HCT116 (cell line): ENCODE results near the gene CROCC. TPM values are rescaled to one million over a fixed set of nuclear protein-coding genes. Genes with fewer than 3 reads are reported as not detected.
"Not testable (repeated sequence)": the region's sequence is repeated elsewhere in the genome, so short reads cannot be mapped to it uniquely, and the experiment has no call there.

Experiments used
- ATAC-seq: fragments of 200-7000 bp; cut with Tn5 transposase; 2 replicates; pipeline ENCODE4 v1.9.1; 2020; ENCODE audit warnings: mild to moderate bottlenecking, moderate library complexity
- BruUV-seq: library from RNA; stranded (reverse); fragments of 400-500 nt; replicated peaks from 2 replicates; lab custom pipeline; 2021; lab: Mats Ljungman, UMichigan
- CTCF ChIA-PET: fragments of 300-600 bp; sonication (Branson Sonifier 250); formaldehyde crosslinking; loops from one replicate; lab custom pipeline; 2021; ENCODE audit warnings: antibody characterized with exemption; lab: Charles Lee
- POLR2A ChIA-PET: fragments of 300-600, 350-600 bp; sonication (Branson Sonifier 250); formaldehyde crosslinking; loops from one replicate; lab custom pipeline; 2021; ENCODE audit warnings: antibody characterized with exemption; lab: Charles Lee
- RAD21 ChIA-PET, 2 experiments: fragments of 300-600 bp; sonication (Branson Sonifier 250); formaldehyde crosslinking; loops; one replicate each; lab custom pipeline; 2023; ENCODE audit warnings: low total read pairs in 2 of 2; ENCODE audit not compliant: uncharacterized antibody in 2 of 2, unreplicated experiment in 2 of 2, low non-redundant PET in 1 of 2; lab: Charles Lee
- DNase-seq: peaks from one replicate; pipeline ENCODE4 v3.0.0-alpha.2; 2010; ENCODE audit warnings: low read depth, low spot score
- H2AFZ ChIP-seq: fragments of 200-600 bp; shearing (Covaris generic), sonication (generic); 2 replicates; pipeline ENCODE4 v1.6.1; 2017; ENCODE audit warnings: low read depth, mixed run types, mixed read lengths, antibody characterized with exemption, low read length; ENCODE audit not compliant: poor library complexity, severe bottlenecking
- H3K27ac ChIP-seq: 2 replicates; pipeline ENCODE4 v1.5.1; 2012; ENCODE audit warnings: low read depth, low read length
- H3K27me3 ChIP-seq: fragments of 200-600 bp; sonication (generic); 2 replicates; pipeline ENCODE4 v1.6.1; 2016; ENCODE audit warnings: mixed run types, low read length, mixed read lengths; ENCODE audit not compliant: insufficient read depth
- H3K36me3 ChIP-seq, 2 experiments: fragments of 200-500 bp in 1 of 2; fragments of 200-600 bp in 1 of 2; sonication (Bioruptor generic) in 1 of 2; sonication (generic) in 1 of 2; 2 replicates each; pipeline versions ENCODE4 v1.5.1 to v1.6.1; 2014 to 2016; ENCODE audit warnings: low read length in 2 of 2, inconsistent platforms in 1 of 2, mixed read lengths in 1 of 2, mixed run types in 1 of 2; ENCODE audit not compliant: insufficient read depth in 2 of 2, control insufficient read depth in 1 of 2
- H3K4me1 ChIP-seq, 2 experiments: fragments of 200-600 bp in 1 of 2; sonication (generic) in 1 of 2; 2 replicates each; pipeline versions ENCODE4 v1.5.1 to v1.6.1; 2012 to 2017; ENCODE audit warnings: low read length in 2 of 2, inconsistent platforms in 1 of 2, mild to moderate bottlenecking in 1 of 2, mixed read lengths in 1 of 2, mixed run types in 1 of 2, moderate library complexity in 1 of 2; ENCODE audit not compliant: insufficient read depth in 2 of 2, control insufficient read depth in 1 of 2
- H3K4me2 ChIP-seq: fragments of 200-600 bp; sonication (generic); 2 replicates; pipeline ENCODE4 v1.6.1; 2017; ENCODE audit warnings: mixed run types, low read length, mixed read lengths
- H3K4me3 ChIP-seq, 2 experiments: fragments of 200-600 bp in 1 of 2; sonication (generic) in 1 of 2; replicated peaks in 1 of 2; 2 replicates each; pipeline ENCODE4 v1.5.1; 2011 to 2016; ENCODE audit warnings: low read length in 2 of 2, control low read depth in 1 of 2, low read depth in 1 of 2, mild to moderate bottlenecking in 1 of 2, mixed read lengths in 1 of 2, mixed run types in 1 of 2
- H3K79me2 ChIP-seq: fragments of 200-600 bp; sonication (generic); 2 replicates; pipeline ENCODE4 v1.6.1; 2017; ENCODE audit warnings: mild to moderate bottlenecking, mixed run types, low read length, moderate library complexity, mixed read lengths; ENCODE audit not compliant: insufficient read depth
- H3K9ac ChIP-seq: fragments of 200-600 bp; sonication (generic); 2 replicates; pipeline ENCODE4 v1.6.1; 2016; ENCODE audit warnings: low read length, mixed read lengths
- H3K9me2 ChIP-seq: fragments of 200-600 bp; sonication (generic), shearing (Covaris generic); 2 replicates; pipeline ENCODE4 v1.6.1; 2017; ENCODE audit warnings: mixed run types, mild to moderate bottlenecking, moderate library complexity; ENCODE audit not compliant: insufficient read depth
- H3K9me3 ChIP-seq, 2 experiments: fragments of 200-500 bp in 1 of 2; fragments of 200-600 bp in 1 of 2; sonication (Bioruptor generic) in 1 of 2; sonication (generic) in 1 of 2; 2 replicates each; pipeline ENCODE4 v1.6.1; 2014 to 2017; ENCODE audit warnings: low read length in 2 of 2, mixed read lengths in 2 of 2, inconsistent platforms in 1 of 2, low read depth in 1 of 2, mild to moderate bottlenecking in 1 of 2, mixed run types in 1 of 2, moderate library complexity in 1 of 2; ENCODE audit not compliant: control insufficient read depth in 1 of 2, insufficient read depth in 1 of 2
- H4K20me1 ChIP-seq: fragments of 200-600 bp; sonication (generic), shearing (Covaris generic); 2 replicates; pipeline ENCODE4 v1.6.1; 2017; ENCODE audit warnings: mixed run types, mild to moderate bottlenecking, moderate library complexity; ENCODE audit not compliant: insufficient read depth
- MAX ChIP-seq: IDR thresholded peaks from 2 replicates; pipeline ENCODE4 v1.6.1; 2012
- intact Hi-C: fragments of 100-400 bp; cut with micrococcal nuclease; formaldehyde crosslinking; loops from 2 replicates; pipeline ENCODE4 v1.10.0; 2022
- total RNA-seq: library from RNA; stranded (reverse); gene quantifications from one replicate; pipeline ENCODE4 v1.2.1, GENCODE V29; 2021; ENCODE audit not compliant: unreplicated experiment

CROCC gene
- total RNA-seq, 1 experiment from 2014 or later: 30.1 TPM

- peak; percentile 61 for TF ChIP-seq MAX
- H3K79me2 ChIP-seq, CTCF ChIA-PET, H3K9me2 ChIP-seq, H4K20me1 ChIP-seq, intact Hi-C loops, H3K9me3 ChIP-seq, DNase-seq, RAD21 ChIA-PET, H3K27me3 ChIP-seq, ATAC-seq, H3K36me3 ChIP-seq: not testable (repeated sequence)
- Histone ChIP-seq H3K9ac (0 out of 2 replicates have a peak overlapping the region, but pooled peaks have one; percentile 36), H2AFZ (peak overlapping the region; percentile 16), H3K4me2 (peak overlapping the region; percentile 58), H3K27ac (peak overlapping the region; percentile 57), H3K4me3 (peak overlapping the region in 1 of 2 experiments; percentile 15; a peak in 1 of 4 replicates), H3K4me1 (peaks cover 0 to 13% of the 10 kb centered on the region in 2 experiments; a peak in 2 of 4 replicates)
- BruUV-seq: TSS peak; percentile 87
- POLR2A ChIA-PET: interaction anchor here (1.1 kb wide), 1 partner anchor 32 kb away, joined by 4 read pairs; no protein-coding TSS in a partner anchor
These were observed 48.5 kb upstream of the CROCC start for GRCh38 chr1:16873076-16873879.

GRCh38 chr1:16874968-16875765, 46.6 kb upstream of the CROCC start:
- POLR2A ChIA-PET, intact Hi-C loops: not testable (repeated sequence)

GRCh38 chr1:16881742-16882141, 40.0 kb upstream of the CROCC start:
- BruUV-seq, H3K9me3 ChIP-seq, H3K4me3 ChIP-seq, H3K27ac ChIP-seq, RAD21 ChIA-PET, H2AFZ ChIP-seq, H4K20me1 ChIP-seq, H3K9me2 ChIP-seq, H3K79me2 ChIP-seq, H3K9ac ChIP-seq, H3K27me3 ChIP-seq, intact Hi-C loops, ATAC-seq, H3K36me3 ChIP-seq, POLR2A ChIA-PET, CTCF ChIA-PET, H3K4me1 ChIP-seq, H3K4me2 ChIP-seq, DNase-seq: not testable (repeated sequence)

More at GRCh38 chr1:16874968-16875765, 46.6 kb upstream of the CROCC start:
- H3K9me2 ChIP-seq, ATAC-seq, H3K79me2 ChIP-seq, H3K9ac ChIP-seq, H3K4me3 ChIP-seq, H3K36me3 ChIP-seq, RAD21 ChIA-PET, H3K27ac ChIP-seq, H3K4me2 ChIP-seq, BruUV-seq, H3K9me3 ChIP-seq, H4K20me1 ChIP-seq, DNase-seq, H3K27me3 ChIP-seq, CTCF ChIA-PET, H2AFZ ChIP-seq: not testable (repeated sequence)
- H3K4me1 ChIP-seq: peaks cover 0 to 10% of the 10 kb centered on the region in 2 experiments; a peak in 2 of 4 replicates
